KOPT-K1 (cell line): Measurements from ENCODE around the gene ALS2CL.

Experiments
- H3K27ac ChIP-seq: fragments of 200-600 bp; sonication (generic); 2 replicates; pipeline ENCODE4 v1.5.1; 2016; ENCODE audit warnings: antibody characterized with exemption, mild to moderate bottlenecking, low read depth, low read length; ENCODE audit not compliant: poor library complexity, severe bottlenecking
- H3K36me3 ChIP-seq: fragments of 200-600 bp; sonication (generic); 2 replicates; pipeline ENCODE4 v1.5.1; 2017; ENCODE audit warnings: antibody characterized with exemption, mild to moderate bottlenecking, low read length, moderate library complexity; ENCODE audit not compliant: insufficient read depth
- H3K9me3 ChIP-seq: fragments of 200-600 bp; sonication (generic); 2 replicates; pipeline ENCODE4 v1.5.1; 2017; ENCODE audit warnings: antibody characterized with exemption, low read length, mild to moderate bottlenecking; ENCODE audit not compliant: insufficient read depth, poor library complexity, severe bottlenecking

Gene ALS2CL

GRCh38 chr3:46669191-46669999 lies 24.1 kb downstream of the ALS2CL start:
- Histone ChIP-seq H3K9me3 (no peaks in the 10 kb centered on the region), H3K27ac (no peak overlapping the region)

DNA sequence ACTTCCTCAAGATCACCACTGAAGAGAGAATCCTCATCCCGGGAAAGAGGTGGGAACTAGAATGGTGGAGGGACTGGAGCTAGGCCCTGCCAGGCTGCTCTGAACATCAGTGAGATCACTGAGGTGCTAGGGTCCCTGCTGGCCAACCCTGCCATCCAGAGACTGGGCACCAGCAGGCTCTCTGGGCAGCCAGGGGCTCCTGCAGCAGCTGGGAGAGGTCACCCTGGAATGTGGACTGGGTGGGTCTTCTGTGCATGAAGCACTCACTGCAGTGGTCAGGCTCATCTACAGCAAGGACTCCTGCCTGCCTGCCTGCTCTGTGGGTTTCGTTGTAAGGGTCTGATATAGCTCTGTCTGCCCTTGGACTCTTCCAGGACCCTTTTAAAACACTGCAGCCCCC lies 24.9 kb downstream of the ALS2CL start:
- Histone ChIP-seq H3K27ac (no peak overlapping the region), H3K36me3 (no peaks in the 10 kb centered on the region), H3K9me3 (no peaks in the 10 kb centered on the region)

More at GRCh38 chr3:46669191-46669999, 24.1 kb downstream of the ALS2CL start:
- H3K36me3 ChIP-seq, result no peaks in the 10 kb centered on the region

DNA sequence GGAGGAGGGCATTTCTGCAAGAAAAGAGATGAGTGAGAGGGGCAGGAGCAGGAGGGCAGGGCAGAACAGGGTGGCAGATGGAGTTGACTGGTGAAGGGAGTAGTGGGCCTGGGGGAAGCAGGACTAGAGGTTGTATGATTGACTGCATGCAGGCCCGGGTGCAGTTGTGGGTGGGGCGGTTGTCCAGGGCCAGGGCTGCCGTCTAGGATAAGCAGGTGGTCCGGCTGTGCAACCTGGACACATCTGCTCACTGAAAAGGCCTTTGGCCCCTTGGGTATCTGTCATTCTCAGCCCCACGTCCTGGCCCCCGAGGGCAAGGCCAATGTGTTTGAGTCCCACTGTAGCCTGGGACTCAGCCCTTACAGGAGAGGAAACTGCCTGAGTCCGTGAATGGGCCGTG lies 25.4 kb downstream of the ALS2CL start:
- Histone ChIP-seq H3K27ac (no peak overlapping the region), H3K9me3 (no peaks in the 10 kb centered on the region), H3K36me3 (no peaks in the 10 kb centered on the region)

- Histone ChIP-seq H3K36me3 (no peaks in the 10 kb centered on the region), H3K9me3 (no peaks in the 10 kb centered on the region), H3K27ac (no peak overlapping the region)
These were observed 25.8 kb downstream of the ALS2CL start for GRCh38 chr3:46667657-46668056.

DNA sequence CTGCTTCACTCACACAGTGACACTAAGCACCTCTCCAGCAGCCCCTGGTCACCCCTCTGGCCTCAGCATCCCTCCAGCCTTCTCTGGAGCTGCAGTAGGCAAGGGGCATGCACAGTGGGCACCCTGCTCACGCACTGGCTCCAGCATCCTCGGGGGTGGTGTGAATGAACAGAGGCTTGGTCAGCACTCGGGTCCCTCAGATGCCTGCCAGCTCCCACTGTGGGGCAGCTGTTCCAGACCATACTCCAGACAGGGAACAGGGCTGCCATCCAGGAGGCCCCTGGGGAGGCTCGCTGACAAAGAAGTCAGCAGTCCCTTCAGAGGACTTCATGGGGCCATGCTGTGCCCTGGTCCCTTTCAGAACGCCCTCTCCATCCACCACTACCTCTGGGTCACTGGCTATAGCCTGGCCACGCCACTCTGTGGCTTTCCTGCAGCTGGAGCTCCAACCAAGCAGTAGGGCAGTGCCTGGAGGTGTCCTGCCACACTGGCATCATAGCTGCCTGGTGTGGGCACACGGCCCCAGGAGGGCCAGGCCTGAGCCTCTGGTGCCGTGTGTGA lies 26.3 kb downstream of the ALS2CL start:
- H3K27ac ChIP-seq, result no peak overlapping the region
- H3K36me3 ChIP-seq, result no peaks in the 10 kb centered on the region
- no peaks in the 10 kb centered on the region for H3K9me3 ChIP-seq

DNA sequence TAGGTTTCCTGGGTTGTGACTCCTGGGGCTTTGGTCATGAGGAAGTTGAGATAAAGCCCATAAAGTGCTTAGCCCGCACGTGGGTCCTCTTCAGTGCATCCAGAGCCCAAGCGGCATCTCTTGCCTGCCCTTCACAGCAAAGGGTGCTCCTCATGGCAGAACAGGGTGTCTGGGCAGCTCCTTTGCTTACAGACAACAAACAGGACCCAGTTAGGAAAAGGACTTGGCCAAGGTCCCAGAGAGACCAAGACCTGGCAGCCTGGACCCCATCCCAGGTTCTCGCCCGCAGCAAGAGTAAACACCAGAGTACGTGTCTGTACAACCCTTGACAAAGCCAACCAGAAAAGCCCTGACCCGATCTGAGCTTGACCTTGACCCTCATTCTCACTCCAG lies 27.0 kb downstream of the ALS2CL start:
- no peak overlapping the region for H3K27ac ChIP-seq
- H3K36me3 ChIP-seq, result no peaks in the 10 kb centered on the region
- H3K9me3 ChIP-seq, result no peaks in the 10 kb centered on the region

- Histone ChIP-seq H3K27ac (no peak overlapping the region), H3K9me3 (no peaks in the 10 kb centered on the region), H3K36me3 (no peaks in the 10 kb centered on the region)
These were observed 27.6 kb downstream of the ALS2CL start for GRCh38 chr3:46665763-46666452.

DNA sequence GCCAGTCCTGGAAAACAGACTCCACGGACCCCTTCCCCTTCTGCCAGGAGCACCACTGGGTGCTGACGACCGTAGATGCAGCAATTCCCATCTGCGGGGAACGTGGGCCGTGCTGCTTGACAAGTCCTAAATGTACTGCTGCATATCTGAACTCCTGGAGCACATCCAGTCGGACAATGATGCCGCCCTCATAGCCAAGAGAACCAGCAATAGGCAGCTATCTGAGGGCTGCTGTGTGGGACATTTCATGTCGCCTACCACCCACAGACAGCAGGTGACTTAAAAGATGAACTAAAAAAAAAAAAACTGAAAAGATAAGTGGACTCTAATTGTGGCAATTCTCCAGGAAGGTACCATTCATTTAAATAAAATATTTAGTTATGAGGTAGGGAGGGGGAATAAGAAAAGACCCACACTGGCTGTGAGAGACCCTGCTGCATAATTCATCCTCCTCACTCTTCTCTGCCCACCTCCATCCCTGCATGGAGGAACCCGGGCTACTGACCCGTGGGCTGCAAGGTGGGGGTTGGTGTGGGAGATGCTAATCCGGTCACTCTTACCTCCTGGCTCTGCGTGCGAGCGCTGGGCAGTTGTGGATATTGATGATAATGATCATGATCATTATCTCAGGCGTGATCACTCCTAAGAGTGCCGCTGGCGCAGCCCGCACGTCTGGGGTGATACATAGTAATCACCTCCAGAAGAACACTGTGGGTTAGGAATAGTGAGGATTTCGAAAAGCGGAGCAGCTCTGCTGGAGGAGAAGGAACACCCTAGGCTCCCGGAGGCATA lies 28.3 kb downstream of the ALS2CL start:
- Histone ChIP-seq H3K36me3 (no peaks in the 10 kb centered on the region), H3K27ac (no peak overlapping the region), H3K9me3 (no peaks in the 10 kb centered on the region)

- Histone ChIP-seq H3K9me3 (no peaks in the 10 kb centered on the region), H3K27ac (no peak overlapping the region), H3K36me3 (no peaks in the 10 kb centered on the region)
These were observed 29.1 kb downstream of the ALS2CL start for GRCh38 chr3:46664188-46664970.

- H3K36me3 ChIP-seq, result no peaks in the 10 kb centered on the region
- H3K9me3 ChIP-seq, result no peaks in the 10 kb centered on the region
- H3K27ac ChIP-seq, result no peak overlapping the region
These were observed 29.8 kb downstream of the ALS2CL start for GRCh38 chr3:46663591-46664135.

DNA sequence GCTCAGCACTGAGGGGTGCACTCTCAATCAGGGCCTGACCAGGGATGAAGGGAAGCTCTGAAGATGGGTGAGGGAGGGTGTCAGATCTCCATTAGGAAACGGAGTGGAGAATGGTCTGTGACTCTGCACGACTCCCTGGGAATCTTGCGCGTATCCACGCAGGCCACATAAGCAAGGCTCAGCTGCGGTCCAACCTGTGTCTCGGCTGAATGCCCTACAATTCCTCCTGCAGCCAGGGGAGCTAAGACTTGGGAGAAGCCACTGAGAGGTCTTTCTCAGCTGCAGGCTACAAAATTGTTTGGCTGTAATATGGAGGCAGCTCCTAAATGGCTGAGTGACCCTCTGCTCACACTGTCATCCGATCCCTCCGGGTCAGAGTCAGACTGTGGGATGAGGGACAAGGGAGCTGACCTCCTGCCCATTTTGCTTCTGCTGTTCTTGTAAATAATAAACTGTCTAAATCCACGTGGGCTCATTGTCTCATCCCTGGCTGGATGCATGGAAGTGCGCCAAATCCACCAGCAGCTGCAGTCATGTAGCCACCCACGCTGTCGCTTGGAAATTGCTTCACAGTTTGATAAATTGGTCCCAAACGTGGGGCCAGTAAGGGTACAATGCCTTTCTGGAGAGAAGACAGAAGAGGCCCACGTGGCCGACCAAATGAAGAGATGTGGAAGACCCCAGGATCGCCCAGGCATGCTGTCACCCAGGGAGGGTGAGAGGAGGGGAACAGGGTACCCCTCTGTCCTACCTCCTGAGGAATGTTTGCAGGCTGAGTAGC lies 30.5 kb downstream of the ALS2CL start:
- H3K27ac ChIP-seq, result no peak overlapping the region
- H3K9me3 ChIP-seq, result no peaks in the 10 kb centered on the region
- H3K36me3 ChIP-seq, result no peaks in the 10 kb centered on the region

DNA sequence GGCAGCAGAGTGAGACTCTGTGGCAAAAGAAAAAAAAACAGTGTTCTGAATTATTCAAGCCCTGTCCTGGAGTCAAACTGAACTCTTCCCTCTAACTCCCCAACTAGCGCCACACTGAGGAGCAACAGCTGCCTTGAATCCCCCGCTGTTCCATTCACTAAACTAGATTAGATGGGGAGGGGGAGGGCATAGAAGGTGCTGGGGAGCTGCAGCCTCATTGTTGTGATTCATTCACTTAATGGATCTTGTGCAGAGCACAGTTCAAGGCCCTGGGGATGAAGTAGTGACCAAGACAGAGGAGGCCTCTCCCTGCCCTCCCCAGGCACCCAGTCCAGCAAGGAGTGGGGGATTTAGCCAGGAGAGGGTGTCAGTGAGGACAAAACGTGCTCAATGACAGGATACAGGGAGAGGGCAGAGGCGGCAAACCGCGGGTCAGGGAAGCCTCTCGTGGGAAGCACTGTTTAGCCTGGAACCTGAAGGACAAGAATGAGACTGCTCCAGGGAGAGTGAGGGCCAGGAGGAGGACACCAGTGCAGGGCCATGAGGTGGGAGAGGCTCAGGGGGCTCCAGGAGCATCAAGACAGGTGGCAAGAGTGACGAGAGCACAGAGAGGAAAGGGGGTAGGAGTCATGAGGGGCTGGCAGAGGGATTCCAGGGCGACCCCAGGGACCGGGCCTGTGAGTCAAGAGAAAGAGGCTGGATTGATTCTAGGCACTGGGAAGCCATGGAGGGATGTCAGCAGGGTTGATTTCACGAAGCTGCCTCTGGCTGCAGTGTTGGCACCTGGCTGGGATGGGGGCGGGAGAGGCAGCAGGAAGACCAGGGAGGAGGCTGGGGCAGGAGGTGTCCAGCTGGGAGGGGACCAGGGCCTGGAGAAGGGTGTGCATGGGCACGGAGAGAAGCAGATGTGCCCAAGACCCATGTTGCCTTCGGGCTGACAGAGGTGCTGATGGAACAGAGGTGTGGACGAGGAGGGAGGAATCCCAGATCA lies 31.4 kb downstream of the ALS2CL start:
- Histone ChIP-seq H3K9me3 (no peaks in the 10 kb centered on the region), H3K36me3 (no peaks in the 10 kb centered on the region), H3K27ac (no peak overlapping the region)
